NT2/D1 (cell line): ENCODE results near the gene RPS6KC1.

Experiments
- DNase-seq: peaks from one replicate; pipeline ENCODE4 v3.0.0-alpha.2; 2011; ENCODE audit warnings: low read depth, low spot score
- H3K27me3 ChIP-seq: 2 replicates; pipeline ENCODE4 v1.6.0; 2011; ENCODE audit warnings: mild to moderate bottlenecking; ENCODE audit not compliant: insufficient read length, insufficient read depth
- H3K36me3 ChIP-seq: 2 replicates; pipeline ENCODE4 v1.6.1; 2011; ENCODE audit warnings: mild to moderate bottlenecking, low read length, mixed read lengths; ENCODE audit not compliant: insufficient read depth, insufficient read length
- H3K4me1 ChIP-seq: 2 replicates; pipeline ENCODE4 v1.5.1; 2011; ENCODE audit not compliant: insufficient read depth, insufficient read length
- H3K4me3 ChIP-seq: 2 replicates; pipeline ENCODE4 v1.5.1; 2011; ENCODE audit warnings: low read depth; ENCODE audit not compliant: insufficient read length
- H3K9ac ChIP-seq: 2 replicates; pipeline ENCODE4 v1.6.0; 2011; ENCODE audit warnings: low read depth; ENCODE audit not compliant: insufficient read length
- H3K9me3 ChIP-seq: 2 replicates; pipeline ENCODE4 v1.5.1; 2011; ENCODE audit warnings: mild to moderate bottlenecking, low read length; ENCODE audit not compliant: insufficient read depth
- SUZ12 ChIP-seq: IDR thresholded peaks from 2 replicates; pipeline ENCODE4 v1.6.1; 2011; ENCODE audit not compliant: insufficient read length, insufficient read depth; ENCODE audit errors: extremely low read depth
- YY1 ChIP-seq: IDR thresholded peaks from 2 replicates; pipeline ENCODE4 v1.6.1; 2011; ENCODE audit not compliant: insufficient read length, insufficient read depth
- ZNF274 ChIP-seq: IDR thresholded peaks from 2 replicates; pipeline ENCODE4 v1.6.1; 2011; ENCODE audit warnings: mild to moderate bottlenecking, low read depth, low read length

RPS6KC1 gene

DNA sequence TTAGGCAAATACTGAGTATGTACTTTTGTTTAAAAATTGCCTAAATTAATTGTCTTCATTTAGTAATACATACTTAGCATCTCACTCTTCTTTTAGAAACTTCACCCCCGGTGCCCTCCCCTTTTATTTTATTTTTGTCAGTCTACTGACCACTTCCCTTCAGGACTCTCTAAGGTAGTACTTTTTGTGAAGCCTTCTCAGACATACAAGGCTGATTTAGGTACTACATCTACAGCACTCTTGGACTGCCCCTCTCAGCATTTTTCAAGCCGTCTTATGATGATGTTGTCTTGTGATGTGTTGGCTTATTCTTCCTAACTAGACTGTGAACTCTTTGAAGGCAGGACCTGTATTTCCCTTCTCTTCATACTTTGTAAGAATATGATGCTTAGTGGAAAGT is 24.7 kb downstream of the RPS6KC1 start:
- Histone ChIP-seq H3K9ac (no peak overlapping the region), H3K27me3 (no peaks in the 10 kb centered on the region), H3K4me3 (no peak overlapping the region), H3K9me3 (no peaks in the 10 kb centered on the region), H3K4me1 (no peaks in the 10 kb centered on the region), H3K36me3 (peaks cover 8% of the 10 kb centered on the region)
- no peak for TF ChIP-seq YY1
- TF ChIP-seq SUZ12 = no peak
- no peak for TF ChIP-seq ZNF274
- DNase-seq = no peak

DNA sequence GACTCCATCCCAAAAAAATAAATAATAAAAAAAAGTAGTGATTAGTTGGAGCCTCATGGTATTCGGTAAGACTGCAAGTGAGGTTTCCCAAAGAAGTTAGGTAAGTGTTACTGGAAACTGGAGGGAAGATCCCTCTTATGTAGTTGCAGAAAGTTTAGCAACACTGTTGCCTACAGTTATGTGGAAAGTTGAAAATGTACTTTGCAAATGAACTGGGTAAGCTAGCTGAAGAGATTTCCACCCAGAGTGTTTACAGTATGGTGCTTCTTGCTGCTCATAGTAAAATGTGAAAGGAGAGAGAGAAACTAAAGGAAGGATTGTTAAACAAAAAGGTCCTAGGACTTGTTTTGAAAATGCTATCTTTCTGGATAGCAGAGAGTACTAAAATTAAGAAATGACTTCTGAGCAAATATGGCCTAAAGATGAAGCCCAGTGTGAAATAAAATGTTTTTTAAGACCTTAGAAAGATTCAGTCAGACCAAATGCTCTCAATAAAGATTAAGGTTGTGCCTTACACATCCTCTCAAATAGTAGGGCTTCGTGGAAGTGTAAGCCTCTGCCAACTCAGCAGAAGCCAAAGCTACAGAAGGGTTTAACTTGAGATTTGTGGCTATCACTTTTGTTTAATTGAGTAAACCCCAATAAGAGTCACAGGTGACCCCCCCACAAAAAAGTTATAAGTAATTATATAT is 31.5 kb downstream of the RPS6KC1 start:
- Histone ChIP-seq H3K9me3 (no peaks in the 10 kb centered on the region), H3K27me3 (no peaks in the 10 kb centered on the region), H3K4me3 (no peak overlapping the region), H3K9ac (no peak overlapping the region), H3K36me3 (peaks cover 26% of the 10 kb centered on the region), H3K4me1 (no peaks in the 10 kb centered on the region)
- no peak for TF ChIP-seq YY1
- no peak for TF ChIP-seq ZNF274
- TF ChIP-seq SUZ12 = no peak
- DNase-seq = no peak

DNA sequence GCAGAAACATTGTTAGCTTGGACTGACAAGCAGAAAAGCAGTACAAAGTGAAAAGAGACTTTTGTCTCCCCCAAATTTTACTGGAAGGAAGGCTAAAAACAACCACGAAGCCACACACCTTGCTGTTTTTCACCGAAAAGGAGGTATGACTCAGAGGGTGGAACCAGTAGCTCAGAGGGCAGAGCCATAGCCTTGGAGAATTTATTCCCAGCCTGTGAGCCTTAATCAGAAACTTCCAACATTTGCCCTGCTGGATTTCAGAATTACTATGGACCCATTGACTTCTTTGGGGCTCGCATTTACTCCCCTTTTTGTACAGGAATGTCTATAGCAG is 32.0 kb downstream of the RPS6KC1 start:
- no peak overlapping the region for H3K4me3 ChIP-seq
- H3K9me3 ChIP-seq = no peaks in the 10 kb centered on the region
- no peaks in the 10 kb centered on the region for H3K27me3 ChIP-seq
- TF ChIP-seq SUZ12 (no peak), ZNF274 (no peak), YY1 (no peak)
- no peak overlapping the region for H3K9ac ChIP-seq
- H3K36me3 ChIP-seq = peaks cover 31% of the 10 kb centered on the region
- no peak for DNase-seq
- no peaks in the 10 kb centered on the region for H3K4me1 ChIP-seq

DNA sequence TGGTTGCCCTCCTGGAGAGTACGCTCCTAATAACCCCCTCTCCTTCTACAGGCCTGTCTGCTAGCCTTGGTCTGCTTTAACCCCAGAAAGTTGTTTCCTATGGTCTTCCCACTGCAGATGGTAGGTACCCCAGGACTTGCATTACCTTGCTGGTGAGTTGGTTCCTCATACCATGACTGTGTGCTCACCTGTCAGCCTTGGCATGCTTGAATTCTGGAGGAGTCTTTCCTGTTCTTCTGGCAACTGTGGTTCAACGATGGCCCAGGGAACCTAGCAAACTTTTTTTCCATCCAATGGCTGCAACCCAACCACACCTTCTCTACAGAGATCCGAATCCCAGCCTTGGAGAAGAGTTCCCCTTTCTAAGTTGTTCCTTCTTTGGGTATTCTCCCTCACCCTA is 36.9 kb downstream of the RPS6KC1 start:
- DNase-seq = no peak
- Histone ChIP-seq H3K9me3 (no peaks in the 10 kb centered on the region), H3K4me1 (no peaks in the 10 kb centered on the region), H3K4me3 (no peak overlapping the region), H3K9ac (no peak overlapping the region), H3K36me3 (peaks cover 20% of the 10 kb centered on the region), H3K27me3 (no peaks in the 10 kb centered on the region)
- TF ChIP-seq YY1 = no peak
- no peak for TF ChIP-seq ZNF274
- TF ChIP-seq SUZ12 = no peak

DNA sequence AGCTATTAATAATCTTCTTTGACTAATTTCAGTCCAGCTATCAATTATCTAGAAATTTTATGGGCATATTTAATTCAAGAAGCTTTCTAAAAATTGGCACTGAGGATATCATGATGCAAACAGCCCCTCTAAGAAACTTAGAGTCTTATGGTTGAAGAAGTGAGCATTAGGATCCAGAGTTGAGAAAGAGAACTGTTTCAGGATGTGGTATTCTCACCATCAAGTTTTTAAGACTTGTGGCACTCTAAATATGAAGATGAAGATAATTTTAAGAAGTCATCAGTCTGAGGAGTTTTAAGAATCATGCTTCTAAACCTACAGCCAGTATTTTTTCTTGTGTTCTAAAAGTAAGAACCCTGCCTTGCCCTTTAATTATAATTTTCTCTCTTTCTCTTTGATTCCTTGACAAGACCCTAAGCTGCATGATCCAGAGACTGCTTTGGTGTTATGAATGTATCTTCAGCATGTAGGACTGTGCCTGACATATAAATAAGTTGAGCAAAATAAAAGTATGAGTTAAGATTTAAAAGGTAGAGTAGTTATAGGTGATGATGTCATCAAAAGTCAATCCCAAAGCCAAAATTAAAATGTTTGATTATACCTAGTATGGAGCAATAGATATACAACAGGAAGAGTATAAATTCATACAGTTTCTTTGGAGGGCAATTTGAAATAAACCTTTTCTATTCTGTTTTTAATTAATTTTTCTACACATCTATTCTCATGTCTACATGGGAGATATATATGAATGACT is 39.1 kb downstream of the RPS6KC1 start:
- Histone ChIP-seq H3K36me3 (peaks cover 15% of the 10 kb centered on the region), H3K9me3 (no peaks in the 10 kb centered on the region), H3K4me3 (no peak overlapping the region), H3K4me1 (no peaks in the 10 kb centered on the region), H3K9ac (no peak overlapping the region), H3K27me3 (no peaks in the 10 kb centered on the region)
- DNase-seq = no peak
- TF ChIP-seq ZNF274 (no peak), YY1 (no peak), SUZ12 (no peak)

DNA sequence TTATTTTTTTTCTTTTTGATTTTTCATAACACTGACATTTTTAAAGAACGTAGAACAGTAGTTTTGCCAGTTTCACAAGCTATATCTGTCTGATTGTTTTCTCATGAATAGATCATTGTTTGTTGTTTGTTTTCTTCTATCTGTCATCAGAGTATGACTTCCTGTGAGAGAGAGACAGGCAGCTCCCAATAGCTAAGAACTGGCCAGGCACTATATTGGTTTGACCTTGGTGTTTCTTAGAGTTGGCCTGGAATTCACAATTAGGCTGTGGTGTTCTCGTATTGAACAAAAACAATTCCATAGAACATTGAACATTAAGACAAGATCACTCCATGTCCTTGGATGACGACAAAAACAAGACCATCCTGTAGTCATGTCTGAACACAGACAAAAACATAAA is 43.4 kb downstream of the RPS6KC1 start:
- TF ChIP-seq ZNF274 (no peak), SUZ12 (no peak), YY1 (no peak)
- H3K9ac ChIP-seq = no peak overlapping the region
- H3K27me3 ChIP-seq = no peaks in the 10 kb centered on the region
- DNase-seq = no peak
- H3K36me3 ChIP-seq = no peaks in the 10 kb centered on the region
- H3K4me1 ChIP-seq = no peaks in the 10 kb centered on the region
- no peaks in the 10 kb centered on the region for H3K9me3 ChIP-seq
- H3K4me3 ChIP-seq = no peak overlapping the region

DNA sequence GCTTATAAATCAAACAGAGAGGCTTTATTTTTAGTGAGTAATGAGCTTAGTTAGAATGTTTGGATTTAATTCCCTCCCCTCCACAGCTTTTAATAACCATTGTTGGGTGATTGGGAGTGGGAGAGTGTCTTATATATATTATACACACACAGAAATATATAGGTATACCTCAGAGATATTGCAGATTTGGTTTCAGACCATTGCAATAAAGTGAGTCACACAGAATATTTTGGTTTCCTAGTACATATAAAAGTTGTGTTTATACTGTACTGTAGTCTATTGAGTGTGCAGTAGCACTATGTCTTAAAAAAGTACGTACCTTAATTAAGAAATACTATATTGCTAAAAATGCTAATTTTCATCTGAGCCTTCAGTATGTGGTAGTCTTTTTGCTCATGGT is 44.4 kb downstream of the RPS6KC1 start:
- no peak overlapping the region for H3K9ac ChIP-seq
- H3K4me3 ChIP-seq = no peak overlapping the region
- no peaks in the 10 kb centered on the region for H3K4me1 ChIP-seq
- H3K9me3 ChIP-seq = no peaks in the 10 kb centered on the region
- TF ChIP-seq YY1 (no peak), ZNF274 (no peak), SUZ12 (no peak)
- H3K27me3 ChIP-seq = no peaks in the 10 kb centered on the region
- H3K36me3 ChIP-seq = no peaks in the 10 kb centered on the region
- no peak for DNase-seq
